IPS-11a (cell line): Measurements from ENCODE around the gene NTMT1.

ENCODE experiments used
- H3K4me3 ChIP-seq: one replicate; pipeline ENCODE4 v1.5.1; 2013; ENCODE audit warnings: low read depth, low read length, control low read depth

NTMT1 gene

DNA sequence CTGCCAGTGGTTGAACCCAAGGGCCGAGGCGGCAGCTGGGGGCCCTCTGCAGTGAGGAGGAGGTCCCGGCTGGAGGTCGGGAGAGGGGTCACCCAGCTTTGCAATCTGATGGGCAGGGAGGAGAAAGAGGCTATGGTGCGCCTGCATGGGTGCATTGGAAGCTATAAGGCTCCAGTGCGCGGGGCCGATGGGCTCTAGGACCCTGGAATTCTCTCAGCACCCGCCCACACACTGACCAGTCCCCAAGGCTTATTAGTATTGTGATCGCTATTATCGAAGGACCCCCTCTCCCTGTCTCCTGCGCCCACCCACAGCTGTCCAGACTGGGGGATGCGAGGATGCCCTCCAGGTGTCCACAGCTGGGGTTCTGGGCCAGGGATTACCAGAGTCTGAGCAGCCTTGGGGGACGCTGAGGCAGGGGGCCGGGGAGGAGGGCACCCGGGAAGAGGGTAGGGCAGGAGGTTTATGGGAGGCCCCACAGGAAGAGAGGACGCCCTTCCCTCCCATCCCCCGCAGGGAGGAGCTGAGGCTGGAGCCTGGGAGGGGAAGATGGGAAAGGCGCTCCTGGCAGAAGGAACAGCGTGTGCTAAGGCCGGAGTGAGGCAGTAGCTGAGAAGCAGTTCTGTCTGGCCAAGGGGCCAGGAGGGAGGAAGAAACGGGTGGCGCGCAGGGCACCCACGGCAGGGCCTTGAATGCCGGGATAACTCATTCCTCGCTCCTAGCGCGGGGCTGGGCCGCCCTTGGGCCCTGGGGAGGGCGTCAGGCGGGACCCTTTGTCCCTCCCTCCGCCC, 29.2 kb upstream of the NTMT1 start:
- H3K4me3 ChIP-seq = peak overlapping the region; percentile 48

DNA sequence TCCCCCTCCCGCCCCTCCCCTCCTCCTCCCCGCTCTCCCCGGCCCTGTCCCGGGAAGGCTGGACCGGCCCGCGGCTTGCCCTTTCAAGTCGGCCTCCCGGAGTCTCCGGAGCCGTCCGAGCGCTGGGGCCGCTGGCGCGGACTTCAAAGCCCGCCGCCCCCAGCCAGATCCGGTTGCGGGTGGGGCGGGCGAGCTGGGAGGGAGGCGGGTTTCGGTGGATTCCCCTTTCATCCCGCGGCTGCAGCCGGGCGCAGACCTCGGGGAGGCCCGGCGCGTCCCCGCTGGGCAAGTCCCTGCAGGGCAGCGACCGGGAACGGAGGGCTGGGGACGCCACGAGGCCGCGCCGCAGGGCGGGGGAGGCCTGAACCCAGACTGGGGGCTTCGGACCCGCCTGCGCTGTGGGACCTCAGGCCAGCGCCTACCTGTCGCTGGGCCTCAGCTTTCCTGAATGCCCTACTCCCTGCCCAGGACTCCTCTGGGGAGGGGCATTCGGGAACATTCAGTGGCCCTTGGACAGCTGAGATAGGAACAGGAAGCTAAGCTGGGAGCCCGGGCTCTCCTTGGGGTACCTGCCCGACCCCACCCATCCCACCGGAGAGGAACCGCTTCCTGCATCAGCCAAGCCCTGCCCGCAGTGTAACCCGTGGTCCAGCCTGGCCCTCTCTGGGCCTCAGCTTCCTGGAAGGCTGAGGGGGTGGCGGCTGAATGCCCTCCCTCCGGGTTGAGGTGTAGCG, 28.4 kb upstream of the NTMT1 start:
- H3K4me3 ChIP-seq = peak overlapping the region; percentile 33

GRCh38 chr9:129598089-129598596, 27.8 kb upstream of the NTMT1 start:
- H3K4me3 ChIP-seq = peak overlapping the region; percentile 33

- H3K4me3 ChIP-seq = no peak overlapping the region
These were observed 24.8 kb upstream of the NTMT1 start for GRCh38 chr9:129601082-129601674.

GRCh38 chr9:129602598-129603415, 23.2 kb upstream of the NTMT1 start:
- H3K4me3 ChIP-seq = no peak overlapping the region

- H3K4me3 ChIP-seq = no peak overlapping the region
These were observed 21.8 kb upstream of the NTMT1 start for GRCh38 chr9:129604056-129604765.

- no peak overlapping the region for H3K4me3 ChIP-seq
These were observed 21.2 kb upstream of the NTMT1 start for GRCh38 chr9:129604766-129605163.

- no peak overlapping the region for H3K4me3 ChIP-seq
These were observed 19.6 kb upstream of the NTMT1 start for GRCh38 chr9:129606161-129607026.

DNA sequence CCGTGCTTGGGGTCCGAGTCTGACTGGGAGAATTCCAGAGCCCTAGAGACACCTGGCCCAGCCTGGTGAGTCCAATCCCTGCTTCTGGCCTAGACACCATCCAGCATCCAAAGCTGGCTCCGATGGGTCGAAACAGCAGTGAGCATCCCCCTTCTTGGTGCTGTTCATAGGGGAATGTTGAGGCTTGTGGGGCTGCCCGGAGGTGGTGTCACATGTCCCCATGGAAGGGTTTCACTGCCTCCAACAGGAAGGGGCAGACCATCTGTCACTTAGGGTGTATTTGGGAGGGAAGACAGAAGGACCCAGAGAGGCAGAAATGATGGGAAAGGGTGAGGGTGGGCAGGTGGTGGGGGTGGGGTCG, 19.0 kb upstream of the NTMT1 start:
- no peak overlapping the region for H3K4me3 ChIP-seq

- no peak overlapping the region for H3K4me3 ChIP-seq
These were observed 17.1 kb upstream of the NTMT1 start for GRCh38 chr9:129608561-129609481.

GRCh38 chr9:129609486-129610212, 16.3 kb upstream of the NTMT1 start:
- H3K4me3 ChIP-seq = no peak overlapping the region

DNA sequence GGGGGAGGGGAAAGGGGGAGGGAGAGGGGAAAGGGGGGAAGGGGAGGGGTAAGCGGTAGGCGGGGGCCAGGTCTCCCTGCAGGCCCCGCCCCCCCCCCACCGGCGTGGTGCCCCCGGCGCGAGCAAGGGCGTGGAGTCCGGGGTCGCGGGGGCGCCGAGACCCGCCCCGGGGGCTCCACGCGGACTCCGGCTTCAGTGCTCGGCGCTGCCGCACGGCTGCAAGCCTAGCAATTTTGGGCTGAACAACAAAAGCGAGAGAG, 15.8 kb upstream of the NTMT1 start:
- peak overlapping the region; percentile 43 for H3K4me3 ChIP-seq

- peak overlapping the region; percentile 43 for H3K4me3 ChIP-seq
These were observed 15.3 kb upstream of the NTMT1 start for GRCh38 chr9:129610473-129611306.

- H3K4me3 ChIP-seq = no peak overlapping the region
These were observed 14.6 kb upstream of the NTMT1 start for GRCh38 chr9:129611307-129611800.

DNA sequence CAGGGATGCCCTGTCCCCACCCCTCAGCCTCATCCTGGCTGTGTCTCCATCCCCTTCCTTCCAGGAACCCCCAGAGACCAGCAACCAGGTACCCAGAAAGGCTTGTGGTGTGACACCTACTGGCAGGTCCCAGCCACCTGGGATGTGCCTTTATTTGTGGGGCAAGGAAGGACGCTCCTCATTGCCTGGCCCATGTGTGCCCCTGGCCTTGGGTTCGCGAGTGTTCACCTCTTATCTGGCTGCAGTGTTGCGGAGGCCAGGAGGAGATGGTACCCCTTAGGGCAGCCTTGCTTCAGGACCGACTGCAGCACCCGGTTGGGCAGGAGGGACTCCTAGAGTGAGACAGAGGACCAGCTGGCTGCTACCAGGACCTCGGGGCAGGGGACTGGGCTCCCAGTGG, 13.8 kb upstream of the NTMT1 start:
- H3K4me3 ChIP-seq = no peak overlapping the region

DNA sequence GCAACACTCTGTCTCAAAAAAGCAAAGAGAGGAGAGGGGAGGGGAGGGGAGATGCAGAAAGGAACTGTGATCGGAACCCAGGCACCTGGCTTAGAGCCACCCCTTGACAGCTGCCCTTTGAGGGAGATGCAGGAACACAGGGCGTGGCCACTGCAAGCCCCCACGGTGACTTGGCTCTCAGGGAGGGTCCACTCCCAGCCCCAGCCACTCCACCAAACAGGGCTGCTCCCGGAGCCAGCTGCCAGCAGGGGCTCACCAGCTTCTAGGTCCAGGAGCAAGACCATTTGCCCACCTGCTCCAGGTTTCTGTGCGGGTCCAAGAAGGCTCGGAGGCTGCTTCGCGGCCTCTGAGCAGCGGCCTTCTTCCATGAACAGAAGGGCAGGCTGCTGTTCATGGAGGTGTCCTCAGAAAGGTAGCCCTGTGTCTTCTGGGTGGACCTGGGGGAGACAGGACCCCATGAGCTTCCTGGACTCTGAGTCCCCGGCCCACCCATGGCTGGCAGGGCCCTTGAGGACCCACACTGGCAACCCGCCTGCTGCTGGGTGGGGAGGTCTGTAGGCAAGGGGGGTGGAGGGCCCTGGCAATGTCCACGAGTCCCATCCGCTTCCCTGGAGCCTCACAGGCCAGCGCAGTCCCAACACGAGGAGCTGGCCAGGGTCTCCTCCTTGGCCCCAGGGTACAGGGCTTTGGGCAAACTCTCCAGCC, 13.0 kb upstream of the NTMT1 start:
- H3K4me3 ChIP-seq = no peak overlapping the region
